Neutrophil (primary cell): ENCODE data around the gene ZNF511.

Experiments used
- H3K27ac ChIP-seq: fragments of 200-600 bp; sonication (generic); 2 replicates; pipeline ENCODE4 v1.5.1; 2016; ENCODE audit warnings: mild to moderate bottlenecking, moderate library complexity
- H3K27me3 ChIP-seq: fragments of 200-600 bp; sonication (generic); 2 replicates; pipeline ENCODE4 v1.6.0; 2016; ENCODE audit warnings: mild to moderate bottlenecking
- H3K36me3 ChIP-seq: fragments of 200-600 bp; sonication (generic); 2 replicates; pipeline ENCODE4 v1.5.1; 2017
- H3K4me1 ChIP-seq, 2 experiments: fragments of 200-600 bp in 1 of 2; sonication (generic) in 1 of 2; 1 replicate in 1 of 2; 2 replicates in 1 of 2; pipeline versions ENCODE4 v1.5.1 to v1.6.1; 2013 to 2016; ENCODE audit warnings: low read depth in 1 of 2, low read length in 1 of 2, mild to moderate bottlenecking in 1 of 2, moderate library complexity in 1 of 2; ENCODE audit not compliant: control insufficient read depth in 1 of 2, insufficient read depth in 1 of 2
- H3K4me3 ChIP-seq, 2 experiments: fragments of 200-600 bp in 1 of 2; sonication (generic) in 1 of 2; 1 replicate in 1 of 2; 2 replicates in 1 of 2; pipeline ENCODE4 v1.5.1; 2013 to 2016; ENCODE audit warnings: low read depth in 1 of 2, low read length in 1 of 2, mild to moderate bottlenecking in 1 of 2, moderate library complexity in 1 of 2
- H3K9me3 ChIP-seq: fragments of 200-600 bp; sonication (generic); 2 replicates; pipeline ENCODE4 v1.5.1; 2016
- TF ChIP-seq, protein P1 (sequence below): fragments of 200-600 bp; sonication (generic); IDR thresholded peaks from 2 replicates; pipeline ENCODE4 v1.5.1; 2016; ENCODE audit warnings: antibody characterized with exemption

Gene ZNF511

DNA sequence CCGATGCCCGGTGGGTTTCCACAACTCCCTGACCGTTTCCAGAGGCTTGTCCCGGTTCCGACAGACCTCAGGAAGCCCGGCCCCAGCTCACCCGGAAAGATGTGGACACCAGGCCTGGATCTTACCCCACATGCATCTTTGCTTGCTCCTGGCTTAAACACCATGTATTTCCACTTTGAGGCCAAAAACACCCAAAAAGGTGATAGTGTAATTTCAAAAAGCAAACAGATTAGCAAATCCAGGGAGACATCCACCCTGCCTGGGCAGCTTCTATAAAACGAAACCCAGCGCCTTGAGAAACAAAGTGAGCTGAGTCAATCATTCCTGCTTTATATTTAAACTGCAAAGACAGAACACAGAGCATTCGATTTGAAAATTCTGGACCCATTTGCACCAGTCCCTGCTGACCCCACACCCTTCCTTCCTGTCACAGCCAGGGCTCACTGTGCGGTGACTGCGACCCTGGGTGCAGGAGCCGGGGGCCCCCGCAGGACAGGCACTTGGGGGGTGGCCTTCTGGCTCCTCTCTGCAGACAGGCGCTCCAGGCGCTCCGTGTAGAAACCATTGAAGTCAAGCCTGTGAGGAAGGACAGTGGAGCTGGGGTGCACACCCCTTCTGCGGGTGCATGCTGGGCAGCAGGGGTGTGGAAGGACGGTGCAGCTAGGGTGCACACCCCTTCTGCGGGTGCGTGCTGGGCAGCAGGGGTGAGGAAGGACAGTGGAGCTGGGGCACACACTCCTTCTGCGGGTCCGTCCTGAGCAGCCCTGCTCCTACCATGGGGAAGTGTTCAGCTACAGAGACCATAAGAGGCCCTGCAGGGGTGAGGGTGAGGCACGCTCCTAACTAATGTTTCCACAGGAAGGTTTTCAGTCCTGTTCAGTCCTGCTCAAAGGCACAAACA lies 29.1 kb upstream of the ZNF511 start:
- peaks cover 43 to 51% of the 10 kb centered on the region in 2 experiments for H3K4me1 ChIP-seq
- H3K27ac ChIP-seq = peak overlapping the region; percentile 100
- TF ChIP-seq, protein P1, sequence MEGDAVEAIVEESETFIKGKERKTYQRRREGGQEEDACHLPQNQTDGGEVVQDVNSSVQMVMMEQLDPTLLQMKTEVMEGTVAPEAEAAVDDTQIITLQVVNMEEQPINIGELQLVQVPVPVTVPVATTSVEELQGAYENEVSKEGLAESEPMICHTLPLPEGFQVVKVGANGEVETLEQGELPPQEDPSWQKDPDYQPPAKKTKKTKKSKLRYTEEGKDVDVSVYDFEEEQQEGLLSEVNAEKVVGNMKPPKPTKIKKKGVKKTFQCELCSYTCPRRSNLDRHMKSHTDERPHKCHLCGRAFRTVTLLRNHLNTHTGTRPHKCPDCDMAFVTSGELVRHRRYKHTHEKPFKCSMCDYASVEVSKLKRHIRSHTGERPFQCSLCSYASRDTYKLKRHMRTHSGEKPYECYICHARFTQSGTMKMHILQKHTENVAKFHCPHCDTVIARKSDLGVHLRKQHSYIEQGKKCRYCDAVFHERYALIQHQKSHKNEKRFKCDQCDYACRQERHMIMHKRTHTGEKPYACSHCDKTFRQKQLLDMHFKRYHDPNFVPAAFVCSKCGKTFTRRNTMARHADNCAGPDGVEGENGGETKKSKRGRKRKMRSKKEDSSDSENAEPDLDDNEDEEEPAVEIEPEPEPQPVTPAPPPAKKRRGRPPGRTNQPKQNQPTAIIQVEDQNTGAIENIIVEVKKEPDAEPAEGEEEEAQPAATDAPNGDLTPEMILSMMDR = no peak
- H3K36me3 ChIP-seq = peaks cover 45% of the 10 kb centered on the region
- peak overlapping the region; percentile 96 to 100 for H3K4me3 ChIP-seq
- H3K27me3 ChIP-seq = no peaks in the 10 kb centered on the region
- H3K9me3 ChIP-seq = no peaks in the 10 kb centered on the region

DNA sequence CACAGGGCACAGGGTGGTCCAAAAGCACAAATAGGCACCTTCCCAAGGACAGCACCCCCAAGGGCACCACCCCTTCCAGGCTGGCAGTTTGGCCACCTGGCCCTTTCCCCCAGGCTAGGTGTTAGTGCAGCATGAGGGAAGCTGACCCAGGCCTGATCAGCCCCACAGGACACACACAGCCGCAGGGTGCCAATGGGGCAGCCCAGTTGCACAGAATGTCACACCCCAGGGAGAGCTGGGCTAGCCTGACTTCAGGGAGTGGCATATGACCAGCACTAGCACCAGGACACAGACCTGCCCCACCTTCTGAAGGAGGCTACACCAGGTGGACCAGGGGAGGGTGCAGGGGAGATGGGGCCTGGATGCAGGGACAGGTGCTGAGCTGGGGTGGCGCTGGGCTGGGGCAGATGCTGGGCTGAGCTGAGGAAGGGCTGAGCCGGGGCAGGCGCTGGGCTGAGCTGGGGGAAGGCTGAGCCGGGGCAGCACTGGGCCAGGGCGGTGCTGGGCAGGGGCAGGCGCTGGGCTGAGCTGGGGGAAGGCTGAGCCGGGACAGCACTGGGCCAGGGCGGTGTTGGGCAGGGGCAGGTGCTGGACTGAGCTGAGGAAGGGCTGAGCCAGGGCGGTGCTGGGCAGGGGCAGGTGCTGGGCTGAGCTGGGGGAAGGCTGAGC lies 28.2 kb upstream of the ZNF511 start:
- peak overlapping the region; percentile 96 to 100 for H3K4me3 ChIP-seq
- H3K27me3 ChIP-seq = no peaks in the 10 kb centered on the region
- no peaks in the 10 kb centered on the region for H3K9me3 ChIP-seq
- H3K27ac ChIP-seq = peak overlapping the region; percentile 100
- peaks cover 43 to 49% of the 10 kb centered on the region in 2 experiments for H3K4me1 ChIP-seq
- peaks cover 46% of the 10 kb centered on the region for H3K36me3 ChIP-seq
- TF ChIP-seq, protein P1 = no peak

DNA sequence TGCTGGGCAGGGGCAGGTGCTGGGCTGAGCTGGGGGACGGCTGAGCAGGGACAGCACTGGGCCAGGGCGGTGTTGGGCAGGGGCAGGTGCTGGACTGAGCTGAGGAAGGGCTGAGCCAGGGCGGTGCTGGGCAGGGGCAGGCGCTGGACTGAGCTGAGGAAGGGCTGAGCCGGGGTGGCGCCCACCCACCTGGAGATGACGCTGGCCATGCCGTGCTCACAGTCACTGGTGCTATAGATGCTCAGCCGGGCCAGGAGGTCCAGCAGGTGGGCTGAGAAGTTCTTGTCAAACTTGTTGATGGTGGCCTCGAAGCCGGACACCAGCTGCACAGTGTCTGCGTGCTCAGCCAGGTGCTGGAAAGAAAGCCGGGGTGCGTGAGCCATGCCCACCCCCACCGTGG lies 27.6 kb upstream of the ZNF511 start:
- H3K9me3 ChIP-seq = no peaks in the 10 kb centered on the region
- peaks cover 51% of the 10 kb centered on the region for H3K36me3 ChIP-seq
- TF ChIP-seq, protein P1 = no peak

DNA sequence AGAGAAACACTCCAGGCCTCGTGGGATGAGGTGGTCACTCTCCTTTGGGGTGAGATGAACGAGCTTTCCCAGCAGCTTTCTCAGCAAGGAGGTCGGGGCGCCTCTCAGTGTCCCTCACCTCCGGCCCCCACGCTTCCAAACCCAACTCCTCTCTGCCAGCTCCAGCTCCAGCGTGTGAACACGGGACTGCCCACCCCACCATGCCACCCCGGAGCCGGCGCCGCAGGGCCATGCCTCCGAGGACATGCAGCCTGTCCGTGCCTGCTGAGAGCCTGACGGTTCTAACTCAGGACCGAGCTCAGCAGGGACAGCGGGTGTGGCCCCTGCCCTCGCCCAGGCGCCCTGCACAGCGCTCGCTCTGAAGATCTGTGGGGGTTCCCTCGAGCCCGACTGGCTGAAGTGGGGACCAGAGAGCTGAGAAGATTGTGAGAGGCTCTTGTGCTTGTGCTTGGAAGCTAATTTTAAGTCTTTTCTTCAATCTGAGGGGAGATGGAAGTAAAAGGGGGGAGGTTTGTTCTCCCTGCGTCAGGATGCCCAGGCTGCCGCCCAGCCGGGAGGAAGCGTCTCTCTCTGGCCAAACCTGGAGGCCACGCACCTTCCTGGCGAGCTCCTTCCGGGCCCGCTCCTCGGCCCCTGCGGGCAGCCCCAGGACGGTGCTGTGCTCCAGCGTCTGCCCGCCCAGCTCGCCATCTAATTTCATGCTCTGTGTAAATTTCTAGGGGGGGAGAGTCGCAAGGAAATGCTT lies 26.9 kb upstream of the ZNF511 start:
- TF ChIP-seq, protein P1 = no peak
- Histone ChIP-seq H3K9me3 (no peaks in the 10 kb centered on the region), H3K4me3 (no peak overlapping the region), H3K36me3 (peaks cover 56% of the 10 kb centered on the region), H3K4me1 (peaks cover 43 to 45% of the 10 kb centered on the region in 2 experiments), H3K27ac (peak overlapping the region; percentile 100), H3K27me3 (no peaks in the 10 kb centered on the region)

More for the DNA sequence above, 27.6 kb upstream of the ZNF511 start:
- Histone ChIP-seq H3K4me3 (no peak overlapping the region), H3K4me1 (peaks cover 43 to 47% of the 10 kb centered on the region in 2 experiments), H3K27me3 (no peaks in the 10 kb centered on the region), H3K27ac (peak overlapping the region; percentile 100)

DNA sequence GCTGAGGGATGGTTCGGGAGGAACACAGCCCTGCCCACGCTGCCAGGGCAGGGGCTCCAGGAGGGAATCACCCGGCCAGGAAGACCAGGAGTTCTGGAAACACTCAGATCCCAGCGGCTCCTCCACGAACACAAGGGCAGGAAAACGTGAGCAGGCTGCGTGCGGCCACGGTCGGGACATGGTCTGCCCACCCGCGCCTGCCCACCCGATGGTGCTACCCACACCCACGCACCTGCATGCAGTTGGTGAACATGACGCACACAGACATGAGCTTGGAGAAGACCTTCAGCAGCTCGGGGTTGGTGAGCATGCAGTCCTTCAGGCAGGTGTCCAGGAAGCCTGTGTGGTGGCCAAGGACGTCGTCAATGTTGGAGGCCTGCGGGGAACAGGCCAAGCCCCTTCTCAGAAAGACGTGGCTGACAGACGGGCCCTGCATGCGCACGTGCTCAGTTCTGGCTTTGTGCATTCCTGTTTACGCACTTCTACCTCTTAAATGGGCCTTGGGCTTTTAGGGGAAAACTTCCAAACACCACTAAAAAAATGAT lies 25.8 kb upstream of the ZNF511 start:
- H3K4me1 ChIP-seq = peaks cover 32 to 34% of the 10 kb centered on the region in 2 experiments
- H3K4me3 ChIP-seq = no peak overlapping the region
- no peak overlapping the region for H3K27ac ChIP-seq
- H3K9me3 ChIP-seq = no peaks in the 10 kb centered on the region
- no peaks in the 10 kb centered on the region for H3K27me3 ChIP-seq
- peaks cover 63% of the 10 kb centered on the region for H3K36me3 ChIP-seq
- TF ChIP-seq, protein P1 = no peak
